IMR-90 (cell line): ENCODE data around the gene HBZ. TPM values are rescaled to one million over a fixed set of nuclear protein-coding genes. Genes with fewer than 3 reads are reported as not detected.

ENCODE experiments used
- ATAC-seq: fragments of 200-7000 bp; cut with Tn5 transposase; 2 replicates; pipeline ENCODE4 v1.9.1; 2020; ENCODE audit warnings: low read depth, mild to moderate bottlenecking, moderate library complexity
- BruUV-seq: library from RNA; stranded (reverse); fragments of 400-500 nt; replicated peaks from 2 replicates; lab custom pipeline; 2021; lab: Mats Ljungman, UMichigan
- CTCF ChIA-PET: fragments of 300-600 bp; formaldehyde crosslinking; extraction: SDS; loops from one replicate; lab custom pipeline; 2021; ENCODE audit warnings: antibody characterized with exemption; lab: Yijun Ruan, JAX
- POLR2A ChIA-PET: fragments of 300-600 bp; sonication (Branson Sonifier 250); formaldehyde crosslinking; loops from one replicate; lab custom pipeline; 2022; ENCODE audit warnings: antibody characterized with exemption; ENCODE audit not compliant: unreplicated experiment; lab: Charles Lee
- DNase-seq: peaks from one replicate; pipeline ENCODE4 v3.0.0; 2013
- H2AFZ ChIP-seq: replicated peaks from 2 replicates; pipeline ENCODE3; 2013; ENCODE audit warnings: low read length, mild to moderate bottlenecking; ENCODE audit not compliant: poor library complexity
- H2AK5ac ChIP-seq: 2 replicates; pipeline ENCODE4 v1.6.1; 2013; ENCODE audit warnings: low read depth, low read length, inconsistent platforms
- H2AK9ac ChIP-seq: replicated peaks from 2 replicates; pipeline ENCODE3; 2013; ENCODE audit warnings: mild to moderate bottlenecking, low read depth, low read length, moderate library complexity; ENCODE audit not compliant: poor library complexity
- H2BK120ac ChIP-seq: 2 replicates; pipeline ENCODE4 v1.6.1; 2013; ENCODE audit warnings: low read depth, low read length, inconsistent platforms
- H2BK15ac ChIP-seq: 3 replicates; pipeline ENCODE4 v1.6.1; 2013; ENCODE audit warnings: low read depth, low read length, inconsistent platforms
- H2BK20ac ChIP-seq: 2 replicates; pipeline ENCODE4 v1.6.1; 2013; ENCODE audit warnings: low read depth, mild to moderate bottlenecking, inconsistent platforms, low read length, moderate library complexity
- H2BK5ac ChIP-seq: 2 replicates; pipeline ENCODE4 v1.6.1; 2013; ENCODE audit warnings: mild to moderate bottlenecking, low read depth, low read length, inconsistent platforms; ENCODE audit not compliant: poor library complexity, severe bottlenecking
- H3K14ac ChIP-seq: replicated peaks from 2 replicates; pipeline ENCODE4 v1.6.1; 2013; ENCODE audit warnings: low read depth, low read length, inconsistent platforms
- H3K18ac ChIP-seq: 2 replicates; pipeline ENCODE4 v1.6.1; 2013; ENCODE audit warnings: low read depth, low read length, control low read depth
- H3K23ac ChIP-seq: 2 replicates; pipeline ENCODE4 v1.6.1; 2013; ENCODE audit warnings: low read depth, low read length, inconsistent platforms
- H3K27ac ChIP-seq: 2 replicates; pipeline ENCODE4 v1.5.1; 2013; ENCODE audit warnings: mild to moderate bottlenecking, control low read depth, low read length; ENCODE audit not compliant: insufficient read depth
- H3K27me3 ChIP-seq: 2 replicates; pipeline ENCODE4 v1.6.1; 2013; ENCODE audit warnings: low read length; ENCODE audit not compliant: control insufficient read depth, insufficient read depth
- H3K36me3 ChIP-seq: 2 replicates; pipeline ENCODE4 v1.6.1; 2013; ENCODE audit warnings: low read length, mixed read lengths; ENCODE audit not compliant: control insufficient read depth, insufficient read depth
- H3K4ac ChIP-seq: 2 replicates; pipeline ENCODE4 v1.6.1; 2013; ENCODE audit warnings: low read depth, low read length, inconsistent platforms
- H3K4me1 ChIP-seq: 2 replicates; pipeline ENCODE4 v1.6.1; 2013; ENCODE audit warnings: low read length, mixed read lengths; ENCODE audit not compliant: control insufficient read depth, insufficient read depth
- H3K4me2 ChIP-seq: 2 replicates; pipeline ENCODE4 v1.6.1; 2013; ENCODE audit warnings: low read depth, mild to moderate bottlenecking, control low read depth, low read length, moderate library complexity
- H3K4me3 ChIP-seq: 2 replicates; pipeline ENCODE4 v1.5.1; 2013; ENCODE audit warnings: low read depth, mild to moderate bottlenecking, control low read depth, low read length, moderate library complexity; ENCODE audit not compliant: insufficient read depth
- H3K56ac ChIP-seq: 2 replicates; pipeline ENCODE4 v1.6.1; 2013; ENCODE audit warnings: low read length, inconsistent platforms; ENCODE audit not compliant: insufficient read depth; ENCODE audit errors: extremely low read depth
- H3K79me1 ChIP-seq, 2 experiments: 2 replicates each; pipeline ENCODE4 v1.6.1; 2013; ENCODE audit warnings: low read length in 2 of 2, inconsistent platforms in 1 of 2, low read depth in 1 of 2
- H3K9ac ChIP-seq: 2 replicates; pipeline ENCODE4 v1.6.1; 2013; ENCODE audit warnings: low read depth, low read length, control low read depth
- H3K9me1 ChIP-seq: 2 replicates; pipeline ENCODE4 v1.6.1; 2013; ENCODE audit warnings: low read length, inconsistent platforms; ENCODE audit not compliant: insufficient read depth
- H3K9me3 ChIP-seq: 2 replicates; pipeline ENCODE4 v1.6.1; 2013; ENCODE audit warnings: low read length; ENCODE audit not compliant: control insufficient read depth, insufficient read depth
- H4K20me1 ChIP-seq: 2 replicates; pipeline ENCODE4 v1.6.1; 2013; ENCODE audit warnings: low read length, inconsistent platforms; ENCODE audit not compliant: insufficient read depth
- H4K5ac ChIP-seq: 2 replicates; pipeline ENCODE4 v1.6.1; 2013; ENCODE audit warnings: mild to moderate bottlenecking, low read depth, low read length, control low read depth
- H4K8ac ChIP-seq, 2 experiments: 2 replicates each; pipeline ENCODE4 v1.6.1; 2013; ENCODE audit warnings: low read depth in 2 of 2, low read length in 2 of 2, control low read depth in 1 of 2, inconsistent platforms in 1 of 2
- H4K91ac ChIP-seq: 2 replicates; pipeline ENCODE4 v1.6.1; 2013; ENCODE audit warnings: low read depth, low read length, inconsistent platforms; ENCODE audit not compliant: insufficient read depth
- BHLHE40 ChIP-seq: fragments of 150-350 bp; IDR thresholded peaks from 2 replicates; pipeline ENCODE4 v1.6.1; 2016; ENCODE audit warnings: mild to moderate bottlenecking, low read depth, low read length
- CEBPB ChIP-seq: IDR thresholded peaks from 2 replicates; pipeline ENCODE4 v1.6.1; 2012; ENCODE audit warnings: low read depth, low read length, improper control_type of control experiment
- CHD1 ChIP-seq: IDR thresholded peaks from 2 replicates; pipeline ENCODE4 v1.6.1; 2012; ENCODE audit warnings: low read depth, low read length, improper control_type of control experiment
- CTCF ChIP-seq: conservative IDR thresholded peaks from 2 replicates; pipeline ENCODE4 v1.5.1; 2012; ENCODE audit warnings: mild to moderate bottlenecking, low read depth, low read length, improper control_type of control experiment
- ELK1 ChIP-seq: fragments of 150-350 bp; IDR thresholded peaks from 2 replicates; pipeline ENCODE4 v1.6.1; 2016; ENCODE audit warnings: low read depth, mild to moderate bottlenecking, low read length, moderate library complexity, borderline replicate concordance
- FOS ChIP-seq: fragments of 150-350 bp; IDR thresholded peaks from 2 replicates; pipeline ENCODE4 v1.6.1; 2016; ENCODE audit warnings: low read depth, low read length
- MAFK ChIP-seq: IDR thresholded peaks from 2 replicates; pipeline ENCODE4 v1.6.1; 2012; ENCODE audit warnings: low read depth, low read length, improper control_type of control experiment
- MAZ ChIP-seq: IDR thresholded peaks from 2 replicates; pipeline ENCODE4 v1.6.1; 2012; ENCODE audit warnings: low read depth, mild to moderate bottlenecking, low read length, improper control_type of control experiment, moderate library complexity, borderline replicate concordance
- MXI1 ChIP-seq: IDR thresholded peaks from 2 replicates; pipeline ENCODE4 v1.6.1; 2012; ENCODE audit warnings: low read depth, mild to moderate bottlenecking, low read length, moderate library complexity, borderline replicate concordance
- NFE2L2 ChIP-seq: fragments of 150-350 bp; IDR thresholded peaks from 2 replicates; pipeline ENCODE4 v1.6.1; 2016; ENCODE audit warnings: low read depth, mild to moderate bottlenecking, low read length
- POLR2A ChIP-seq: IDR thresholded peaks from 2 replicates; pipeline ENCODE4 v1.6.1; 2012; ENCODE audit warnings: mild to moderate bottlenecking, low read depth, low read length
- RAD21 ChIP-seq: IDR thresholded peaks from 2 replicates; pipeline ENCODE4 v1.6.1; 2012; ENCODE audit warnings: low read length, improper control_type of control experiment
- RCOR1 ChIP-seq: IDR thresholded peaks from 2 replicates; pipeline ENCODE4 v1.6.1; 2012; ENCODE audit warnings: mild to moderate bottlenecking, low read length, improper control_type of control experiment; ENCODE audit not compliant: insufficient replicate concordance
- RFX5 ChIP-seq: IDR thresholded peaks from 2 replicates; pipeline ENCODE4 v1.8.0; 2012; ENCODE audit warnings: low read depth, mild to moderate bottlenecking, low read length, moderate library complexity
- SMC3 ChIP-seq: fragments of 150-350 bp; IDR thresholded peaks from 2 replicates; pipeline ENCODE4 v1.6.1; 2016; ENCODE audit warnings: low read depth, mild to moderate bottlenecking, antibody characterized with exemption, low read length, moderate library complexity
- USF2 ChIP-seq: fragments of 150-350 bp; IDR thresholded peaks from 2 replicates; pipeline ENCODE4 v1.6.1; 2017; ENCODE audit warnings: mild to moderate bottlenecking, antibody characterized with exemption, low read length, low read depth
- WGBS, 2 experiments: methylation state at CpG; one replicate each; pipeline versions ENCODE4 v1.1.5 to v1.1.7; 2013; ENCODE audit warnings: missing lambda C conversion rate in 2 of 2; ENCODE audit not compliant: insufficient read length in 1 of 2; ENCODE audit errors: extremely low coverage in 2 of 2; 5-methylcytosine and 5-hydroxymethylcytosine counted together
- dilution Hi-C: fragments of 300-500 bp; cut with HindIII; formaldehyde crosslinking; loops from one replicate; pipeline ENCODE4 v1.14.3; 2018; ENCODE audit warnings: low sequenced_read_pairs; ENCODE audit not compliant: unreplicated experiment
- in situ Hi-C: fragments of 300-500 bp; cut with MboI; formaldehyde crosslinking; loops from 3 replicates; pipeline ENCODE4 v1.14.3; 2019; ENCODE audit warnings: low sequenced_read_pairs, inconsistent platforms, mixed read lengths
- intact Hi-C: fragments of 100-400 bp; cut with micrococcal nuclease; formaldehyde crosslinking; loops from 2 replicates; pipeline ENCODE4 v1.10.0; 2022
- polyA plus RNA-seq, 3 experiments: library from polyadenylated mRNA; depleted of rRNA; stranded (reverse); fragments of >200 nt; gene quantifications; 2 replicates each; pipeline ENCODE4 v1.2.3, GENCODE V29; 2012; ENCODE audit warnings: low replicate concordance in 1 of 3
- total RNA-seq: library from RNA; depleted of rRNA; stranded (reverse); fragments of >200 nt; gene quantifications from 2 replicates; pipeline ENCODE4 v1.2.3, GENCODE V29; 2012

Gene HBZ
- total and polyA plus RNA-seq, 2 of the 4 experiments (the other 2 are of a cell fraction): not detected

- H4K20me1 ChIP-seq: peaks cover 23% of the 10 kb centered on the region
- peaks cover under 1% of the 10 kb centered on the region; the same call in 1 of the 2 replicates for H3K9me1 ChIP-seq
- no peak overlapping the region for H3K14ac ChIP-seq
- dilution Hi-C loops: no loop called here
- no peak overlapping the region for H2BK120ac ChIP-seq
- no peaks in the 10 kb centered on the region for H3K9me3 ChIP-seq
- H4K5ac ChIP-seq: no peak overlapping the region
- H2BK5ac ChIP-seq: no peak overlapping the region
- no peak overlapping the region for H2AK5ac ChIP-seq
- no peak overlapping the region for H3K56ac ChIP-seq
- ATAC-seq (no peak), DNase-seq (no peak)
- no peak overlapping the region for H3K4me3 ChIP-seq
- BruUV-seq: no TSS peak
- TF ChIP-seq CEBPB (no peak), CHD1 (no peak), MAZ (no peak), MXI1 (no peak), USF2 (no peak), NFE2L2 (no peak), RAD21 (no peak), FOS (no peak), MAFK (no peak), POLR2A (no peak), SMC3 (no peak), ELK1 (no peak), CTCF (no peak), BHLHE40 (no peak), RCOR1 (no peak), RFX5 (no peak)
- no peak overlapping the region for H3K4ac ChIP-seq
- no peak overlapping the region for H3K9ac ChIP-seq
- H2AK9ac ChIP-seq: no peak overlapping the region
- no peak overlapping the region for H2BK20ac ChIP-seq
- H3K36me3 ChIP-seq: no peaks in the 10 kb centered on the region
- H3K4me2 ChIP-seq: no peak overlapping the region
- H3K23ac ChIP-seq: no peak overlapping the region
- intact Hi-C loops: no loop called here
- 88% methylated on average over 3 of the region's 7 CpGs; no CpG with 5 or more reads in 1 of the 2 experiments for WGBS, 2 experiments
- no peak overlapping the region for H3K27ac ChIP-seq
- in situ Hi-C loops: no loop called here
- CTCF ChIA-PET: interaction anchor here (0.6 kb wide), 1 partner anchor 18 kb away, joined by 3 read pairs; no protein-coding TSS in a partner anchor
- no peak overlapping the region for H2BK15ac ChIP-seq
- peaks cover 36 to 70% of the 10 kb centered on the region in 2 experiments for H3K79me1 ChIP-seq
- H3K4me1 ChIP-seq: peaks cover under 1% of the 10 kb centered on the region; the same call in 1 of the 2 replicates
- H3K18ac ChIP-seq: no peak overlapping the region
- H2AFZ ChIP-seq: no peak overlapping the region
- H4K8ac ChIP-seq: no peak overlapping the region
- POLR2A ChIA-PET: no interaction called here
- H4K91ac ChIP-seq: no peak overlapping the region
- no peaks in the 10 kb centered on the region for H3K27me3 ChIP-seq
Observed at GRCh38 chr16:132120-132519, 20.3 kb upstream of the HBZ start.
